ENCODE data around the gene CCNY.

DNA sequence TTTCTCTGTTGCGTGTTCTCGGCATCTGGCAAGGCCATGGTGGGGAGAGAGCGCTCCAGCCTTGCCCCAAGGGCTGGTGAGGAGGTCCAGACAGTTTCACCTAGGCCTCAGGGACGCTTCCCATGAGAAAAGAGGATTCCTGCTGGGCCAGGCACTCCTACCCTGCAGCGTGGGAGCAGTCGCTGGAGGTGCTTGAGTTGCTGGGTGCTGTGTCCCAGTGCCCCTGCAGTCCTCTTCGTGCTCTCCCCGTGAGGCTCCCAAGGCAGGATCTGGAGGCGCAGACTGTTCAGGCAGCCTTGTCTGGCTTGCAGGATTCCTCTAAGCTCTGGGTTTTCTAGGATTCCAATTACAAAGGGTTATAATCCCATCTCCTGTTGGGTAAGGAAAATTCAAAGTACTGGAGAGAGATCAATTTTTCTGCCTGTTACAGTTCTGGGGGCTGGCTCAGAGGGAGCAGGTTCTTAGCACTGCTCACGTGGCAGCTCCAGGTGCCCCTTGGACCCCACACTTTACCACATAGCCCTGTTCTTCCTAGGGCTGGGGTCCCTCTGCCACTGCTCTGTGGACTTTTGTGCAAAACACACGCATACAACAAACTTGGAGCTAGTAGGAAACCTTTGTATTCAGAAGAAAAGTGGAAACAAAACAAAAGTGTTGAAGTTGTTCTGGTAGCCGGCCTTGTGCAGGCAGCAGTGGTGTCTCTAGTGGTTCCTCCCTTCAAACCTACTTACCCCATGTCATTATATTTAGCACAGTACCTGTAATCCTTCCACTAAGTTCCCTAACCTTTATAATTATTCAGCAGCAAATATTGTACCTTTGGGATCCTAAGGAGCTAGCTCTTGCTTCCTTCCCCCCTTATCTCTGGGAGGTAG is 60.5 kb downstream of the CCNY start:
- TF ChIP-seq CTCF (IDR thresholded peaks at IDR 0.05) (no peak), POLR2AphosphoS5 (IDR thresholded peaks at IDR 0.05; ENCODE audit: low read depth, low read length) (no peak)

Data from Panc1 (cell line).